Astrocyte (in vitro differentiated cells and primary cell): ENCODE measurements around the gene SLC26A3. TPM values are rescaled to one million over a fixed set of nuclear protein-coding genes. Genes with fewer than 3 reads are reported as not detected.

Source experiments
- DNase-seq: peaks from one replicate; pipeline ENCODE4 v3.0.0-alpha.2; 2010; ENCODE audit warnings: low read depth
- FAIRE-seq: peaks from 2 replicates; lab custom pipeline; 2011; peaks lifted over from hg19 to GRCh38; lab: Jason Lieb, UNC
- H2AFZ ChIP-seq: 2 replicates; pipeline ENCODE4 v1.6.0; 2012; ENCODE audit warnings: low read depth, low read length, inconsistent platforms
- H3K27ac ChIP-seq: 2 replicates; pipeline ENCODE4 v1.5.1; 2011; ENCODE audit warnings: low read depth, low read length, inconsistent platforms
- H3K27me3 ChIP-seq: 2 replicates; pipeline ENCODE4 v1.6.0; 2011; ENCODE audit warnings: low read length, inconsistent platforms; ENCODE audit not compliant: insufficient read depth
- H3K36me3 ChIP-seq: 2 replicates; pipeline ENCODE4 v1.5.1; 2011; ENCODE audit warnings: low read length, inconsistent platforms; ENCODE audit not compliant: insufficient read depth
- H3K4me1 ChIP-seq: 2 replicates; pipeline ENCODE4 v1.5.1; 2011; ENCODE audit warnings: low read length, inconsistent platforms; ENCODE audit not compliant: insufficient read depth
- H3K4me2 ChIP-seq: 2 replicates; pipeline ENCODE4 v1.6.0; 2012; ENCODE audit warnings: low read length, inconsistent platforms
- H3K4me3 ChIP-seq: 2 replicates; pipeline ENCODE4 v1.5.1; 2011; ENCODE audit warnings: low read depth, mild to moderate bottlenecking, low read length, inconsistent platforms; ENCODE audit not compliant: insufficient read depth
- H3K79me2 ChIP-seq: 2 replicates; pipeline ENCODE4 v1.6.0; 2012; ENCODE audit warnings: mild to moderate bottlenecking, low read length, inconsistent platforms; ENCODE audit not compliant: insufficient read depth
- H3K9ac ChIP-seq: 2 replicates; pipeline ENCODE4 v1.6.0; 2012; ENCODE audit warnings: mild to moderate bottlenecking, low read length, inconsistent platforms
- H3K9me3 ChIP-seq: 2 replicates; pipeline ENCODE4 v1.5.1; 2012; ENCODE audit warnings: low read depth, mild to moderate bottlenecking, low read length, inconsistent platforms; ENCODE audit not compliant: insufficient read depth
- H4K20me1 ChIP-seq: 2 replicates; pipeline ENCODE4 v1.6.0; 2012; ENCODE audit warnings: low read length, inconsistent platforms; ENCODE audit not compliant: insufficient read depth
- H3K27ac Mint-ChIP-seq: one replicate; pipeline ENCODE4 v1.8.0; 2021; ENCODE audit warnings: mild to moderate bottlenecking, mixed read lengths; ENCODE audit not compliant: unreplicated experiment
- H3K27me3 Mint-ChIP-seq: one replicate; pipeline ENCODE4 v1.8.0; 2021; ENCODE audit warnings: low read depth, mixed read lengths; ENCODE audit not compliant: unreplicated experiment
- H3K36me3 Mint-ChIP-seq: one replicate; pipeline ENCODE4 v1.8.0; 2021; ENCODE audit warnings: low read depth, mixed read lengths; ENCODE audit not compliant: unreplicated experiment
- H3K4me1 Mint-ChIP-seq: one replicate; pipeline ENCODE4 v1.8.0; 2021; ENCODE audit warnings: low read depth, mixed read lengths; ENCODE audit not compliant: unreplicated experiment
- H3K4me3 Mint-ChIP-seq: one replicate; pipeline ENCODE4 v1.8.0; 2021; ENCODE audit warnings: mild to moderate bottlenecking, moderate library complexity, mixed read lengths; ENCODE audit not compliant: unreplicated experiment
- H3K9me3 Mint-ChIP-seq: one replicate; pipeline ENCODE4 v1.8.0; 2021; ENCODE audit warnings: mild to moderate bottlenecking, mixed read lengths; ENCODE audit not compliant: unreplicated experiment
- EZH2 ChIP-seq: IDR thresholded peaks from 2 replicates; pipeline ENCODE4 v1.6.1; 2012; ENCODE audit warnings: mild to moderate bottlenecking, low read length, inconsistent platforms; ENCODE audit not compliant: insufficient read depth
- total RNA-seq: library from RNA; stranded (reverse); gene quantifications from 2 replicates; pipeline ENCODE4 v1.2.1, GENCODE V29; 2021
- TF ChIP-seq, protein P1 (sequence below): IDR thresholded peaks from 2 replicates; pipeline ENCODE4 v1.5.1; 2011; ENCODE audit warnings: low read depth, mild to moderate bottlenecking, inconsistent platforms, low read length, moderate library complexity; ENCODE audit not compliant: insufficient read depth

The SLC26A3 gene
- total RNA-seq, 1 donor from 2014 or later, result not detected

- H3K27me3 Mint-ChIP-seq, result no peaks in the 10 kb centered on the region
- no peak overlapping the region for H3K4me3 Mint-ChIP-seq
- no peaks in the 10 kb centered on the region for H3K4me1 Mint-ChIP-seq
- FAIRE-seq (no peak), DNase-seq (no peak)
- H3K9me3 Mint-ChIP-seq, result no peaks in the 10 kb centered on the region
- Histone ChIP-seq H3K9ac (no peak overlapping the region), H3K9me3 (no peaks in the 10 kb centered on the region), H3K79me2 (no peaks in the 10 kb centered on the region), H3K36me3 (peaks cover 50% of the 10 kb centered on the region), H3K4me2 (no peak overlapping the region), H3K4me3 (no peak overlapping the region), H3K27ac (no peak overlapping the region), H3K27me3 (no peaks in the 10 kb centered on the region), H3K4me1 (no peaks in the 10 kb centered on the region), H2AFZ (no peak overlapping the region), H4K20me1 (peaks cover 10% of the 10 kb centered on the region)
- peaks cover 3% of the 10 kb centered on the region for H3K36me3 Mint-ChIP-seq
- TF ChIP-seq, protein P1, sequence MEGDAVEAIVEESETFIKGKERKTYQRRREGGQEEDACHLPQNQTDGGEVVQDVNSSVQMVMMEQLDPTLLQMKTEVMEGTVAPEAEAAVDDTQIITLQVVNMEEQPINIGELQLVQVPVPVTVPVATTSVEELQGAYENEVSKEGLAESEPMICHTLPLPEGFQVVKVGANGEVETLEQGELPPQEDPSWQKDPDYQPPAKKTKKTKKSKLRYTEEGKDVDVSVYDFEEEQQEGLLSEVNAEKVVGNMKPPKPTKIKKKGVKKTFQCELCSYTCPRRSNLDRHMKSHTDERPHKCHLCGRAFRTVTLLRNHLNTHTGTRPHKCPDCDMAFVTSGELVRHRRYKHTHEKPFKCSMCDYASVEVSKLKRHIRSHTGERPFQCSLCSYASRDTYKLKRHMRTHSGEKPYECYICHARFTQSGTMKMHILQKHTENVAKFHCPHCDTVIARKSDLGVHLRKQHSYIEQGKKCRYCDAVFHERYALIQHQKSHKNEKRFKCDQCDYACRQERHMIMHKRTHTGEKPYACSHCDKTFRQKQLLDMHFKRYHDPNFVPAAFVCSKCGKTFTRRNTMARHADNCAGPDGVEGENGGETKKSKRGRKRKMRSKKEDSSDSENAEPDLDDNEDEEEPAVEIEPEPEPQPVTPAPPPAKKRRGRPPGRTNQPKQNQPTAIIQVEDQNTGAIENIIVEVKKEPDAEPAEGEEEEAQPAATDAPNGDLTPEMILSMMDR, result no peak
- no peak for TF ChIP-seq EZH2
- no peak overlapping the region for H3K27ac Mint-ChIP-seq
Observed at GRCh38 chr7:107758667-107759066, 44.4 kb downstream of the SLC26A3 start.

GRCh38 chr7:107754642-107755041, 48.4 kb downstream of the SLC26A3 start:
- DNase-seq, result no peak
- Mint-ChIP-seq H3K27me3 (no peaks in the 10 kb centered on the region), H3K4me1 (no peaks in the 10 kb centered on the region), H3K36me3 (peaks cover 5% of the 10 kb centered on the region), H3K27ac (no peak overlapping the region), H3K9me3 (no peaks in the 10 kb centered on the region), H3K4me3 (no peak overlapping the region)
- no peaks in the 10 kb centered on the region for H3K4me1 ChIP-seq
- peaks cover 19% of the 10 kb centered on the region for H3K79me2 ChIP-seq
- peaks cover 61% of the 10 kb centered on the region for H3K36me3 ChIP-seq
- no peak for TF ChIP-seq EZH2
- TF ChIP-seq, protein P1, result no peak
- no peak overlapping the region for H2AFZ ChIP-seq
- peaks cover 28% of the 10 kb centered on the region for H4K20me1 ChIP-seq
- no peaks in the 10 kb centered on the region for H3K27me3 ChIP-seq
- H3K9ac ChIP-seq, result no peak overlapping the region
- no peak overlapping the region for H3K4me3 ChIP-seq
- no peak for FAIRE-seq
- H3K9me3 ChIP-seq, result no peaks in the 10 kb centered on the region
- no peak overlapping the region for H3K4me2 ChIP-seq
- no peak overlapping the region for H3K27ac ChIP-seq

DNA sequence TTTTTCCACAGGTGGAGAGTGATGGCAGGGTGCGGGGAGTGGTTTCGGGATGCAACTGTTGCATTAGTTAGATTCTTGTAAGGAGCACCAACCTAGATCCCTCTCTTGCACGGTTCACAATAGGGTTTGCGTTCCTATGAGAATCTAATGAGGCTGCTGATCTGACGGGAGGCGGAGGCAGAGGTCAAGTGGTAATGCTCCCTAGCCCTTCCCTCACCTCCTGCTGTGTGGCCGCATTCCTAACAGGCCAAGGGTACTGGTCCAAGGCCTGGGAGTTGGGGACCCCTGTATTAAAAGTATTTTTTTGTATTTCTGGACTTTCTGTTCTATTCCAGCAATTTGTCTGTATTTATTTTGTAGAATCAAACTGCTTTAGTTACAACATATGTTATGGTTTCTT, 51.9 kb downstream of the SLC26A3 start:
- peaks cover under 1% of the 10 kb centered on the region for H3K4me1 ChIP-seq
- H3K27ac Mint-ChIP-seq, result no peak overlapping the region
- no peak overlapping the region for H3K9ac ChIP-seq
- H3K9me3 Mint-ChIP-seq, result no peaks in the 10 kb centered on the region
- no peaks in the 10 kb centered on the region for H3K27me3 Mint-ChIP-seq
- no peak for DNase-seq
- H4K20me1 ChIP-seq, result peaks cover 40% of the 10 kb centered on the region
- peaks cover 11% of the 10 kb centered on the region for H3K4me1 Mint-ChIP-seq
- peaks cover 42% of the 10 kb centered on the region for H3K36me3 ChIP-seq
- no peak overlapping the region for H2AFZ ChIP-seq
- FAIRE-seq, result no peak
- peaks cover 54% of the 10 kb centered on the region for H3K79me2 ChIP-seq
- no peak overlapping the region for H3K27ac ChIP-seq
- no peak overlapping the region for H3K4me3 Mint-ChIP-seq
- H3K4me2 ChIP-seq, result no peak overlapping the region
- H3K9me3 ChIP-seq, result no peaks in the 10 kb centered on the region
- H3K4me3 ChIP-seq, result no peak overlapping the region
- no peak for TF ChIP-seq EZH2
- TF ChIP-seq, protein P1, result no peak
- peaks cover 2% of the 10 kb centered on the region for H3K36me3 Mint-ChIP-seq
- no peaks in the 10 kb centered on the region for H3K27me3 ChIP-seq
